ENCODE data around the gene ARL15. TPM values are rescaled to one million over a fixed set of nuclear protein-coding genes. Genes with fewer than 3 reads are reported as not detected.

The ARL15 gene
- total and polyA plus RNA-seq, 2 of the 8 experiments (the other 6 are each of a cell fraction or from before 2014, with no cell fraction given), result 9.9 to 21.2 TPM

DNA sequence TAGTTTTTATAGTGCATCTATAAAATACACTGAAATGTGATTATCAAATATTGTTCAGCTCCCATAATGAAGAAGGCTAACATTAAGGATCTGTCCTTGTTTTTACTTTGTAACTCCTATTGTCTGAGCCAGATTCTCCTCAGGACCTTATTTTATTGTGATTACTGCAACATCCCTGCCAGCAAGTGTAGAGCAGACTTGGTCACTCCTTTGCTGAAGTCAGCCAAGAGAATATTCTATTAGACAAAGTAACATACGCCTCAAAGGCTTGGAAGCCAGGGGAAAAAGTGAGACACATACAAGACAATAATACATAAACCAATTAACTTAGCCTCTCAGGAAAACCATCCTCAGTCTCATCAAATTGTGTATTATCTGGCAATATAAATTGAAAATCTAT is 269.6 kb downstream of the ARL15 start (continued):
- TF ChIP-seq, protein P1, sequence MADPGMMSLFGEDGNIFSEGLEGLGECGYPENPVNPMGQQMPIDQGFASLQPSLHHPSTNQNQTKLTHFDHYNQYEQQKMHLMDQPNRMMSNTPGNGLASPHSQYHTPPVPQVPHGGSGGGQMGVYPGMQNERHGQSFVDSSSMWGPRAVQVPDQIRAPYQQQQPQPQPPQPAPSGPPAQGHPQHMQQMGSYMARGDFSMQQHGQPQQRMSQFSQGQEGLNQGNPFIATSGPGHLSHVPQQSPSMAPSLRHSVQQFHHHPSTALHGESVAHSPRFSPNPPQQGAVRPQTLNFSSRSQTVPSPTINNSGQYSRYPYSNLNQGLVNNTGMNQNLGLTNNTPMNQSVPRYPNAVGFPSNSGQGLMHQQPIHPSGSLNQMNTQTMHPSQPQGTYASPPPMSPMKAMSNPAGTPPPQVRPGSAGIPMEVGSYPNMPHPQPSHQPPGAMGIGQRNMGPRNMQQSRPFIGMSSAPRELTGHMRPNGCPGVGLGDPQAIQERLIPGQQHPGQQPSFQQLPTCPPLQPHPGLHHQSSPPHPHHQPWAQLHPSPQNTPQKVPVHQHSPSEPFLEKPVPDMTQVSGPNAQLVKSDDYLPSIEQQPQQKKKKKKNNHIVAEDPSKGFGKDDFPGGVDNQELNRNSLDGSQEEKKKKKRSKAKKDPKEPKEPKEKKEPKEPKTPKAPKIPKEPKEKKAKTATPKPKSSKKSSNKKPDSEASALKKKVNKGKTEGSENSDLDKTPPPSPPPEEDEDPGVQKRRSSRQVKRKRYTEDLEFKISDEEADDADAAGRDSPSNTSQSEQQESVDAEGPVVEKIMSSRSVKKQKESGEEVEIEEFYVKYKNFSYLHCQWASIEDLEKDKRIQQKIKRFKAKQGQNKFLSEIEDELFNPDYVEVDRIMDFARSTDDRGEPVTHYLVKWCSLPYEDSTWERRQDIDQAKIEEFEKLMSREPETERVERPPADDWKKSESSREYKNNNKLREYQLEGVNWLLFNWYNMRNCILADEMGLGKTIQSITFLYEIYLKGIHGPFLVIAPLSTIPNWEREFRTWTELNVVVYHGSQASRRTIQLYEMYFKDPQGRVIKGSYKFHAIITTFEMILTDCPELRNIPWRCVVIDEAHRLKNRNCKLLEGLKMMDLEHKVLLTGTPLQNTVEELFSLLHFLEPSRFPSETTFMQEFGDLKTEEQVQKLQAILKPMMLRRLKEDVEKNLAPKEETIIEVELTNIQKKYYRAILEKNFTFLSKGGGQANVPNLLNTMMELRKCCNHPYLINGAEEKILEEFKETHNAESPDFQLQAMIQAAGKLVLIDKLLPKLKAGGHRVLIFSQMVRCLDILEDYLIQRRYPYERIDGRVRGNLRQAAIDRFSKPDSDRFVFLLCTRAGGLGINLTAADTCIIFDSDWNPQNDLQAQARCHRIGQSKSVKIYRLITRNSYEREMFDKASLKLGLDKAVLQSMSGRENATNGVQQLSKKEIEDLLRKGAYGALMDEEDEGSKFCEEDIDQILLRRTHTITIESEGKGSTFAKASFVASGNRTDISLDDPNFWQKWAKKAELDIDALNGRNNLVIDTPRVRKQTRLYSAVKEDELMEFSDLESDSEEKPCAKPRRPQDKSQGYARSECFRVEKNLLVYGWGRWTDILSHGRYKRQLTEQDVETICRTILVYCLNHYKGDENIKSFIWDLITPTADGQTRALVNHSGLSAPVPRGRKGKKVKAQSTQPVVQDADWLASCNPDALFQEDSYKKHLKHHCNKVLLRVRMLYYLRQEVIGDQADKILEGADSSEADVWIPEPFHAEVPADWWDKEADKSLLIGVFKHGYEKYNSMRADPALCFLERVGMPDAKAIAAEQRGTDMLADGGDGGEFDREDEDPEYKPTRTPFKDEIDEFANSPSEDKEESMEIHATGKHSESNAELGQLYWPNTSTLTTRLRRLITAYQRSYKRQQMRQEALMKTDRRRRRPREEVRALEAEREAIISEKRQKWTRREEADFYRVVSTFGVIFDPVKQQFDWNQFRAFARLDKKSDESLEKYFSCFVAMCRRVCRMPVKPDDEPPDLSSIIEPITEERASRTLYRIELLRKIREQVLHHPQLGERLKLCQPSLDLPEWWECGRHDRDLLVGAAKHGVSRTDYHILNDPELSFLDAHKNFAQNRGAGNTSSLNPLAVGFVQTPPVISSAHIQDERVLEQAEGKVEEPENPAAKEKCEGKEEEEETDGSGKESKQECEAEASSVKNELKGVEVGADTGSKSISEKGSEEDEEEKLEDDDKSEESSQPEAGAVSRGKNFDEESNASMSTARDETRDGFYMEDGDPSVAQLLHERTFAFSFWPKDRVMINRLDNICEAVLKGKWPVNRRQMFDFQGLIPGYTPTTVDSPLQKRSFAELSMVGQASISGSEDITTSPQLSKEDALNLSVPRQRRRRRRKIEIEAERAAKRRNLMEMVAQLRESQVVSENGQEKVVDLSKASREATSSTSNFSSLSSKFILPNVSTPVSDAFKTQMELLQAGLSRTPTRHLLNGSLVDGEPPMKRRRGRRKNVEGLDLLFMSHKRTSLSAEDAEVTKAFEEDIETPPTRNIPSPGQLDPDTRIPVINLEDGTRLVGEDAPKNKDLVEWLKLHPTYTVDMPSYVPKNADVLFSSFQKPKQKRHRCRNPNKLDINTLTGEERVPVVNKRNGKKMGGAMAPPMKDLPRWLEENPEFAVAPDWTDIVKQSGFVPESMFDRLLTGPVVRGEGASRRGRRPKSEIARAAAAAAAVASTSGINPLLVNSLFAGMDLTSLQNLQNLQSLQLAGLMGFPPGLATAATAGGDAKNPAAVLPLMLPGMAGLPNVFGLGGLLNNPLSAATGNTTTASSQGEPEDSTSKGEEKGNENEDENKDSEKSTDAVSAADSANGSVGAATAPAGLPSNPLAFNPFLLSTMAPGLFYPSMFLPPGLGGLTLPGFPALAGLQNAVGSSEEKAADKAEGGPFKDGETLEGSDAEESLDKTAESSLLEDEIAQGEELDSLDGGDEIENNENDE (IDR thresholded peaks at IDR 0.05; ENCODE audit: insufficient replicate concordance, low read length), result no peak
- no peak for TF ChIP-seq POU5F1 (IDR thresholded peaks at IDR 0.05; ENCODE audit: low read depth, low read length)
- TF ChIP-seq KDM5A (IDR thresholded peaks at IDR 0.05; ENCODE audit: low read length), result no peak
- TF ChIP-seq BACH1 (IDR thresholded peaks at IDR 0.05; ENCODE audit: low read length), result no peak
- no peak for TF ChIP-seq GABPA (IDR thresholded peaks at IDR 0.05; ENCODE audit: borderline replicate concordance, insufficient read depth, low read length)
- TF ChIP-seq RXRA (IDR thresholded peaks at IDR 0.05; ENCODE audit: insufficient read depth, low read depth, low read length), result no peak
- no peak for TF ChIP-seq JUN (IDR thresholded peaks at IDR 0.05; ENCODE audit: low read depth, low read length)
- TF ChIP-seq FOSL1 (IDR thresholded peaks at IDR 0.05; ENCODE audit: insufficient read depth, low read depth, low read length), result no peak
- TF ChIP-seq POLR2AphosphoS5 (IDR thresholded peaks at IDR 0.05; ENCODE audit: low read depth, low read length), result no peak
- no peak for TF ChIP-seq CBX5 (IDR thresholded peaks at IDR 0.05; ENCODE audit: low read depth, low read length)
- TF ChIP-seq, protein P2, sequence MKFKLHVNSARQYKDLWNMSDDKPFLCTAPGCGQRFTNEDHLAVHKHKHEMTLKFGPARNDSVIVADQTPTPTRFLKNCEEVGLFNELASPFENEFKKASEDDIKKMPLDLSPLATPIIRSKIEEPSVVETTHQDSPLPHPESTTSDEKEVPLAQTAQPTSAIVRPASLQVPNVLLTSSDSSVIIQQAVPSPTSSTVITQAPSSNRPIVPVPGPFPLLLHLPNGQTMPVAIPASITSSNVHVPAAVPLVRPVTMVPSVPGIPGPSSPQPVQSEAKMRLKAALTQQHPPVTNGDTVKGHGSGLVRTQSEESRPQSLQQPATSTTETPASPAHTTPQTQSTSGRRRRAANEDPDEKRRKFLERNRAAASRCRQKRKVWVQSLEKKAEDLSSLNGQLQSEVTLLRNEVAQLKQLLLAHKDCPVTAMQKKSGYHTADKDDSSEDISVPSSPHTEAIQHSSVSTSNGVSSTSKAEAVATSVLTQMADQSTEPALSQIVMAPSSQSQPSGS (IDR thresholded peaks at IDR 0.05; ENCODE audit: low read length), result no peak

All from H1 (cell line).